GM12873 (cell line): ENCODE data around the gene TICRR.

Experiments
- TF ChIP-seq, protein P1 (sequence below): IDR thresholded peaks from 2 replicates; pipeline ENCODE4 v1.5.1; 2012; ENCODE audit warnings: low read depth, mild to moderate bottlenecking, moderate library complexity, low read length, control low read depth; ENCODE audit not compliant: insufficient read depth; ENCODE audit errors: missing control alignments

TICRR gene

DNA sequence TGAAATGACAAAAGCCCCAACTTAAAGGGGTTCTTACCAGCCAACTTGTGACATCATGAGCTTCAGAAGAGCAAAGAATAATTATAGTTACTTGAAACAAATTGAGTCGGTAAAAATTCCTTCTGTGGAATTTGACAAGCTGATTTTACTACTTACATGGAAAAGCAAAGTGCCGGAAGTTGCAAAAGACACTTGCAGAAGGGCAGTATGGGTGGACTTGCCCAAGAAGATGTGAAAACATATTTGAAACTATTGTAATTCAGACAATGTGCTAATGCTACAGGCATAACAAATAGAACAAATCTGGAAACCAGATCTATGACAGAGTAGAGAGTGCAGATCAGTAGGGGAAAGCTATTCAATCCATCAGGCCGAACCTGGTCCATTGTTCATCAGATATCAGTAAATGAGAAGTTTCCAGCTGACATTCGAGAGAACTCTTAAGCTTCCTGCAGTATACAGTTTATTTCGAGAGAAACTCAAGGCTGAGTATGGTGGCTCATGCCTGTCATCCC lies 82.5 kb downstream of the TICRR start:
- TF ChIP-seq, protein P1, sequence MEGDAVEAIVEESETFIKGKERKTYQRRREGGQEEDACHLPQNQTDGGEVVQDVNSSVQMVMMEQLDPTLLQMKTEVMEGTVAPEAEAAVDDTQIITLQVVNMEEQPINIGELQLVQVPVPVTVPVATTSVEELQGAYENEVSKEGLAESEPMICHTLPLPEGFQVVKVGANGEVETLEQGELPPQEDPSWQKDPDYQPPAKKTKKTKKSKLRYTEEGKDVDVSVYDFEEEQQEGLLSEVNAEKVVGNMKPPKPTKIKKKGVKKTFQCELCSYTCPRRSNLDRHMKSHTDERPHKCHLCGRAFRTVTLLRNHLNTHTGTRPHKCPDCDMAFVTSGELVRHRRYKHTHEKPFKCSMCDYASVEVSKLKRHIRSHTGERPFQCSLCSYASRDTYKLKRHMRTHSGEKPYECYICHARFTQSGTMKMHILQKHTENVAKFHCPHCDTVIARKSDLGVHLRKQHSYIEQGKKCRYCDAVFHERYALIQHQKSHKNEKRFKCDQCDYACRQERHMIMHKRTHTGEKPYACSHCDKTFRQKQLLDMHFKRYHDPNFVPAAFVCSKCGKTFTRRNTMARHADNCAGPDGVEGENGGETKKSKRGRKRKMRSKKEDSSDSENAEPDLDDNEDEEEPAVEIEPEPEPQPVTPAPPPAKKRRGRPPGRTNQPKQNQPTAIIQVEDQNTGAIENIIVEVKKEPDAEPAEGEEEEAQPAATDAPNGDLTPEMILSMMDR: no peak

DNA sequence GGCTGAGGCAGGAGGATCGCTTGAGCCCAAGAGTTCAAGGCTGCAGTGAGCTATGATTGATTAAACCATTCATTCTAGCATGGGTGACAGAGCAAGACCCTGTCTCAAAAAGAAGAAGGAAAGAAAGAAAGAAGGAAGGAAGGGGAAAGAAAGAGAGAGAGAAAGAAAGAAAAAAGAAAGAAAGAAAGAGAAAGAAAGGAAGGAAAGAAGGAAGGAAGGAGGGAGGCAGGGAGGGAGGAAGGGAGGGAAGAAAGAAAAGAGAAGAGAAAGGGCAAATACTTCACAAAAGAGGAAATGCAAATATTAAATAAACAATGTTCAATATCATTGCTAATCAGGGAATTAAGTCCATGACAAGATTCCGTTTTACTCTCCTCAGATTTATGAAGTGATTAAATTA lies 84.0 kb downstream of the TICRR start:
- TF ChIP-seq, protein P1: no peak

DNA sequence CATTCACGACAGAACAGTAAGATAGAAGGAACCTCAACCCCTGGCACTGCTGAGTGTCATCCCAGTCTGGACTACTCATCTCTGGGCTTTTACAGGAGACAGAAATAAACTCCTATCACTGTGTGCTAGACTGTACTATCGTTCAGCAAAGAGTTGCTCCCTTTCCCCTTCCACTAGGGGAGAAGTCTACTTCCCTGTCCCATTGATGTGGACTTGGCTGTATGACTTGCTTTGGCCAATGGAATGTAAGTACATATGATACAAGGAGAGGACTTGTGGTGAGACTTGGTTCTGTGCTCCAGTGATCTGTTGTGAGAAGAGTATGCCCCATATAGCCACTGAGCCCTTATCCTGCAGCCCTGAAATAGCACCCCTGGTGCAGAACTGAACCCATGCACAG lies 85.3 kb downstream of the TICRR start:
- TF ChIP-seq, protein P1: no peak

DNA sequence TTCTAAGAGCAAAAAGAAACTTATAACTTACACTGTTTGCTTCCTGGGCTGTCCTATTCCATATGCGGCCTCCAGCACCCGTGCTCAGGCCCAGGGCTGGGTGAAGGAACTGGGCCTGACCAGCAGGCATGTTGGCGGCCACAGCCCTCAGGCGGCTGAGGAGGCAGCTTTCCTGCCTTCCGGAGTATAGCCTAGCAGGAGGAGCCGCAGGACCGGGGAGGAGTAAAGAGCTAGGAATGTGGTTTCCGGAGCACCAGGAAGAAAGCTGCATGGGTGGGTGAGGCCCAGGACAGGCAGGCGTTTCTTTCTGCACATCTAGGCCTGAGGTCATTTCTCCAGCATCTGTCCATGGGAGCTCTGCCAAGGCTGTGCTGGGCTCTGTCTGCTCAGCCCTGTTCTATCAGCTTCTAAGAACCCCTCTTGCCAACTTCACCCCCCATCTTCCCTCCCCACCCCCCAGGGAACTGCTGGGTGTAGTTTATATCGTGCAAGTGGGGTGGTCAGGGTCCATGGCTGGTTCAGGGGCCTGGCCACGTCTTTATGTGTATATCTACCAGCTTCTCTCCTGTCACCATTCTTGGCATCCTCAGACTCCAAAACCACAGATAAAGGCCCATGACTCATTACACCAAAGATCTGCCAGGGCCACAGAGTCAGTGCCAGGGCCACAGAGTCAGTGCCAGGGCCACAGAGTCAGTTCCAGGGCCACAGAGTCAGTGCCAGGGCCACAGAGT lies 87.8 kb downstream of the TICRR start:
- TF ChIP-seq, protein P1: no peak

DNA sequence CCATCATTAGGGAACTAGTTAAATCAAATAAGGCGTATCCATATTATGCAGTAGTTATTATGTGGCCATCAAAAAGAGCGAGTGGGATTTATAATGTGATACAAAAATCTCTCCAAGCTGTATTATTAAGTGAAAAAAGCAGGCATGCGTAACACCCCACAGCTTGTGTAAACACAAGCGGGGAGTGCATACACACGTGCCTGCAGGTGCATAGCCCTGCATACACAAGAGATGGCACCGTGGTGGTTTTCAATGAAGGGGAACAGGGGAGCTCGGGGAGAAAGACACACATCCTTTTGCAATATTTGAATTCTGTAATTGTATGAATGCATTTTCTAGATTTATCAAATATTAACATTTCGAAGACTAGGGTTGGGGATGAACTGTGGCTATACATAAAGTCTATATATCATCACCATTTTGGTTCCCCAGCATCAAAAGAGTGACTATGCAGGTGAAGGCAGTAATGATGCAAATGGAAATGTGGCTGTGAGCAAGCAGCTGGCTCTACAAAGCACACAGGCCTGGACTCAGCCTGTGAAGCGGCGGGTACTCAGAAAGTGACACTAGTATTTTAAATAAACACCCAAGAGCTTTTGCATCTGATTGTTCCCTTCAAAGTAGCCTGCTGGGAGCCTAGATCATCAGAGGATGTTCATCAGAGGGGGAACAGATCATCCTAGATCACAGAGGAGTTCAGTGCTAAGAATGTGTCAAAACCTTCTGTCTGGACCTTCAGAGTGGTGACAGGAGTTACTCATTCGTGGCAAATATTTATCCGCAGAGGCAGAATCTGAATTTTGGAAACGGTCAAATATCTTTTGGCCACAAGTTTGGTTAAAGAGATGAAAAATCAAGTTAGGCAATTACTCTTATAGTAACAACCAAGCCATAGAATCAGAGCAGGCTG lies 89.4 kb downstream of the TICRR start:
- TF ChIP-seq, protein P1: no peak

DNA sequence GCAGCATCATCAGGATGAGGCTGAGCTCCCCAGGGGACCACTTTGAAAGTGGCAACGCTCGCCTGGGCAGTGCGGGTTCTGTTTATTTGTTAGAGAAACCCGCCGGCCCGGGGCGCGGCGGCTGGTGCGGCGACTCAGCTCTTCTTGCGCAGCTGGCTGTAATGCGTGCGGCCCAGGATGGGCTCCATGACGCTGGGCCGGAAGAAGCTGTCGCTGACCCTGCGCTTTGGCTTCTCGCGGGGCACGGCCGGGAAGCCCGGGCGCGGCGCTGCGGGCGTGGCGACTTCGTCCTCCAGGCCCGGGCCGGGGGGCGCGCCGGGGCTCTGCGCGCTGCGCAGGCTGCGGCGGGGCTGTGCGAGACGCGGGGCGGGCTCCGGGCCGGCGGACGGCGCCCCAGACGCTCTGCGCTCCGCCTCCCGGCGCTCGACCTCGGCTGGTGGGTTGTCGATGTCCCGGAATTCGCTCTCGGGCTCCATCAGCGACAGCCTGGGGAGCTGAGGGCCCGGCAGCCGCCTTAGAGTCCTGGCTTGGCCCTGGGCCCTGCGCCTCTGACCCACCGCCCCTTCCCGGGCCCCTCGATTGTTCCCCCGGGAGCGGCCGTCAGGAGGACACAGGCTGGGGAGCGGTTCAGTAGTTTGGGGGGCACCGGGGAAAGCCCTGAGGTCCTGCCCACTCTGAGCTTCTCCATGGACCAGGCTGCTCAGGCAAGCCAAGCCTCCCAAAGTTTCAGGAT lies 90.3 kb downstream of the TICRR start:
- TF ChIP-seq, protein P1: no peak

DNA sequence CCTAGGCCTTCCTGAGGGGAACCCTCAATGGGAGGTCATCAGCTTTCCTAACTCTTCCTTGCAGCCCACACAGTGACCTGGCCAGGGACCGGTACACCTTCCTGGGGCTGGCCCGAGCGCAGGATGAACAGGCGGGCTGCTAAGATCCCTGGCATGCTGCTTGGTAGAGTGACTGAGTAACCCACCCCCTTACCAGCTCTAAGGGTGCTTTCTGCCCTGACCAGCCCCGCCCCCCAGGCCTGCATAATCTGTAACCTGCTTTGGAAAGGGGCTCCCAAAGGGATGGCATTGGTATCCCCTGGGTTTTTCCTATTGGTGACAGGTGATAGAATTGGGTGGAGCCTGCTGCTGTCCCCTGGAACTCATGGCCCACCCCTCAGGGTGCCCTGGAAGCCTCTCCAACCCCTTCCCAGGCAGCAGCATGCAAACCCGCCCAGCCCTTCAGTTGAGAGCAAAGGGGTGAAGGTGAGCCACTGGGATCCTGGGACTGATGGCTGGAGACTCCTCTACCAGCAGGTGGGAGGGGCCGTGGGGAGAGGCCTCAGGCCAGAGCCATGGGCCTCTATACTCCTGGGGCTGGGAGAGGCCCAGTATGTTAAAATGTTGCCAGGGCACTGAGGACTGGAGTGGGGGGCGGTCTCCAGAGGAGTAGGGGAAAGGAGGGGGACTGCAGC lies 91.1 kb downstream of the TICRR start:
- TF ChIP-seq, protein P1: no peak
